Choroid plexus epithelial cell (primary cell): ENCODE results near the gene VGLL4.
A peak's percentile ranks its signal among the peaks of the same experiment; 100 is the strongest.

ENCODE experiments used
- DNase-seq: peaks from one replicate; pipeline ENCODE4 v3.0.0-alpha.2; 2010; ENCODE audit warnings: low read depth
- H3K4me3 ChIP-seq: 2 replicates; pipeline ENCODE4 v1.5.1; 2011; ENCODE audit warnings: low read depth, mild to moderate bottlenecking, control low read depth, low read length, moderate library complexity
- CTCF ChIP-seq: conservative IDR thresholded peaks from 2 replicates; pipeline ENCODE4 v1.5.1; 2011; ENCODE audit warnings: low read depth, mild to moderate bottlenecking, control low read depth, inconsistent platforms, low read length, moderate library complexity

VGLL4 gene

DNA sequence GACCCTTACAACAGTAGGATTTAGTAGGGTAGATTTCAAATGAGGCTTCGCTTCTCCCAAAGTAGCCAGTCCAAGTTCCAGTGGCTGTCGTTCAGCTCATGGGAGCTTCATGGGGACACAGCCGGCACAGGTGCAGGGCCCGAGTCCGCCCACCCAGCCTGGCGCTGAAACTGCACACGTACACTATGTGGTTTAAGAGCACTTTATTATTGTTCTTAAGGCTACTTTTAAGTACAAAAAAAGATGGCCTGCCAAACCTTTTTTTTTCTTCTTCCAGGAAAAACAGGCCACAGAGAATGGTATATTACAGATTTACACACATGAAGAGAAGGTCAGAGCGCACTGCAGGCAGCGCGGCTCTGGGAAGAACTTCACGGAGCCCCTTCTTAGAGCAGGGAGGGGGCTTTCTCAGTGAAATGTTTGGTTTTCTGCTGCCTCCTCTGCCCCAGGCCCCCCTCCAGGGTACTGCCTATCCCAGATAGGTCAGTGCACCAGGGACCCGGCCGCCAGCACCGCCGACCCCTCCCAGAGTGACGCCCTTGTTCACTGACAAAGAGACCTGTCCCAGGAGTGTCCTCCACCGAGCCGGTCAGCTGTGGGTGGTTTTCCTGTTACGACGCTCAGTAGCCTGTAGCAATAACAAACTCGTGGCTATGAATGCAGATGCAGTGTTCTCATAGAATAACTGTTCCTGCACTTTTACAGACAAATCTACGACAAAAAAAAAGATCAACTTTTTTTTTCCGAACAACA lies 87.7 kb downstream of the VGLL4 start:
- DNase-seq = peak; percentile 67
- H3K4me3 ChIP-seq = no peak overlapping the region
- no peak for TF ChIP-seq CTCF

GRCh38 chr3:11555211-11555782 lies 88.4 kb downstream of the VGLL4 start:
- TF ChIP-seq CTCF = no peak
- DNase-seq = no peak

DNA sequence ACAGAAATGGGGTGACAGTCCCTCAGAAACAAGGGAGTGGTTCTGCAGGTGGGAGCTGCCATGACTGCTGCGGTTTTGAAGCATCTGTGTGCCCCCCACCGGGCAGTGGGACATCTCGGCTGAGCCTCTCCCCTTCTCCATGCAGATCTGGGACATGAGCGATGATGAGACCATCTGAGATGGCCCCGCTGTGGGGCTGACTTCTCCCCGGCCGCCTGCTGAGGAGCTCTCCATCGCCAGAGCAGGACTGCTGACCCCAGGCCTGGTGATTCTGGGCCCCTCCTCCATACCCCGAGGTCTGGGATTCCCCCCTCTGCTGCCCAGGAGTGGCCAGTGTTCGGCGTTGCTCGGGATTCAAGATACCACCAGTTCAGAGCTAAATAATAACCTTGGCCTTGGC lies 89.0 kb downstream of the VGLL4 start:
- H3K4me3 ChIP-seq = no peak overlapping the region
- TF ChIP-seq CTCF = no peak
- DNase-seq = no peak

More at GRCh38 chr3:11555211-11555782, 88.4 kb downstream of the VGLL4 start:
- no peak overlapping the region for H3K4me3 ChIP-seq

DNA sequence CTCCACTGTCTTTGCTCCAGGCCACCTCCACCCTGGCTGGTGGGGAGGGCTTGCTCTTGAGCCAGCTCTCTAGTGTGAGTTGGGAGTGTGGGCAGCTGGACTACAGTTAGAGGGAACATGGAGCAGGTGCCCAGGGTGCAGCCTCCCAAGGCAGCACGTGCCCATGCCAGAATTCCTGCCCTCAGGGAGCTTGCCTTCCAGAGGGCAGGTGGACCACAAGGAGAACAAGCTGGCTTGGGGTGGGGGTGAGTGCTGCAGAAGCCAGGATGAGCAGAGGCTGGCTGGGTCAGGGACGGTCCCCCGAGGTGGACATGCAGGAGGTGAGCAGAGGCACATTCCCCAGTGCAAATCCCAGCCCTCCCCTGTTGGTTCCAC lies 89.5 kb downstream of the VGLL4 start:
- no peak for DNase-seq
- H3K4me3 ChIP-seq = no peak overlapping the region
- TF ChIP-seq CTCF = no peak

DNA sequence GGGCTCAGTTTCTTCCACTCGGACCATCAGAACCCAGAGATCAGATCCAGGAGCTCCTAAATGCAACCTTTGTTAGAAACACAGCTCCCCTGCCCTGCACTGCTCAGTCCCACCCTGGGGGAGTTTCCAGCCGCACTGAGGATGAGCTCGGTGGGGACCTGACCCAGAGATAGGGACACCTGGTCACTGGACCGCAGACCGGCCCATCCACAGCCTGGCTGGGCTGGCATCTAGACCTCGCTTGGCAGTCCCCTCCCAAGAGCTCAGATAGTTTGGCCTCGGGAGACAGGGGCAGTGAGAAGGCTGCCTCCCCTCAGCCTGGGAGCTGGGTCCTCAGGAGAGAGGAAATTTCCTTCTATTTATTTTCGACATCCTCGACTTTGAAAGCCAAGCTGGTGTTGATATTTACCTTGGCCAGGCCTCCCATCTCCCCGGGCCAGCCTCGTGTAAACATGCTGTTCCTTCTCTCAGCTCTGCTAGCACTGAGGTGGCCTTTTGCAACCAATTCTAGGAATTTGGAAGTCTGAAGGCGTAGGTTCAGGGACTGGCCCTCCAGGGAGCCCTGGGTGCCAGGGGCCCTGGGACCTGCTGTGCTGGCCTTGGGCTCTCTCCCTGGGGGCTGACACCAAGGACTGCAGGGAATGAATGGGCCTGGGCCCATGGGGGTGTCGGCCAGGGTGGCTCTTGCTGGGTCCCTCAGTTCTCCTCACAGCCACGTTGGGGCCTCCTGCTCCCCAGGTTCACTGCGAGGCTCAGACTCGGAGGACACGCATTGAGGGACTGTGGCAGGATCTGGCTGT lies 90.1 kb downstream of the VGLL4 start:
- no peak overlapping the region for H3K4me3 ChIP-seq
- TF ChIP-seq CTCF = no peak
- DNase-seq = peak; percentile 89

DNA sequence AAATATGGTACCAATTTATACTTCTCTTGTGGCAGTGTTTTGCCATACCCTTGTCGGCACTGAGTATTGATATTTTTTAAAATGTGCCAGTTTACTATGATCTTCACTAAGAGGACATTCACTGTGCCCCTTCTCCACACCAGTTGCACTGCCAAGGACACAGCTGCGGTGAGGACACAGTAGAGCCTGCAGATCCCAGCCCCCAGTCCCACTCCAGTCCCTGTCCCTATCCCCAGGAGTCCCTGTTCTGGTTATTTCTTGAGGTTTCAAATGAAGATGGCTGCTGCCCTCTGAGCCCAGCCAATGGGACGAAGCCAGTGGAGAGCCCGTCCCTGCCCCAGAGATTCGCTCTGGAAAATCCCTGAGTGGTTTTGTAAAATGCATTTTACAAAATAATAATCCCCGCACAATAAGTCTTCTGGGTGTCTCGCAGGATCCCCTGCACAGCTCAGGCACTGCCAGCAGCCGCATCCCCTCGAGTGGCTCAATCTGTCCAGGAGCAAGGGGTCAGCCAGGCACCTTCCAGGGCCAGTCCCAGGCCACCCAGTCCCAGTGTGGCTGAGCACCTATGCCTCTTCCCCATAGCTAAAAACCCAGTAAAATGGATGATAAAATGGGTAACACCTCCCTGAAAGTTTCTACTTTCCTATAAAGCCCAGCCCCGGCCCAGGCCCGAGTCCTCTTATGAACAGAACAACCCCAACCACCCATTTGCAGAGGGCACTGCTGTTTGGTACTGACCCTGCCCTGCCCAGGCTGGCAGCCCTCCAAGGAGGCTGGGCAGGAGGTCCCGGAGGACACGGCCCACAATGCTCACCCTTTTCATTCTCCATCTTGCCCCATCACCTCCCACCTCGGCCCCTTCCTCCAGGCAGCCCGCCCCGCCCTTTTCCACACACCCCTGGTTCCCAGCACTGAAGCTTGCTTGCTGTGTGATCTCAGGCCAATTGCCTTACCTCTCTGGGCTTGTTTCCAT lies 91.1 kb downstream of the VGLL4 start:
- H3K4me3 ChIP-seq = no peak overlapping the region
- no peak for DNase-seq
- no peak for TF ChIP-seq CTCF
